Ishikawa (cell line): Measurements from ENCODE around the gene SLCO4A1.

Source experiments
- CEBPB ChIP-seq: IDR thresholded peaks from 2 replicates; pipeline ENCODE4 v1.6.1; 2012
- CREB1 ChIP-seq: IDR thresholded peaks from 2 replicates; pipeline ENCODE4 v1.6.1; 2012; ENCODE audit warnings: low read depth
- EGR1 ChIP-seq: IDR thresholded peaks from 2 replicates; pipeline ENCODE4 v1.6.1; 2012
- EP300 ChIP-seq: IDR thresholded peaks from 2 replicates; pipeline ENCODE4 v1.6.1; 2012; ENCODE audit warnings: borderline replicate concordance
- FOXM1 ChIP-seq: IDR thresholded peaks from 2 replicates; pipeline ENCODE4 v1.6.1; 2012; ENCODE audit warnings: low read depth, borderline replicate concordance
- MAX ChIP-seq: IDR thresholded peaks from 2 replicates; pipeline ENCODE4 v1.6.1; 2012
- NFIC ChIP-seq: IDR thresholded peaks from 2 replicates; pipeline ENCODE4 v1.6.1; 2012
- RAD21 ChIP-seq: IDR thresholded peaks from 2 replicates; pipeline ENCODE4 v1.6.1; 2012; ENCODE audit warnings: low read depth
- REST ChIP-seq: IDR thresholded peaks from 2 replicates; pipeline ENCODE4 v1.6.1; 2012; ENCODE audit warnings: low read depth, mild to moderate bottlenecking
- TAF1 ChIP-seq: IDR thresholded peaks from 2 replicates; pipeline ENCODE4 v1.6.1; 2012; ENCODE audit warnings: low read depth, mild to moderate bottlenecking
- TCF12 ChIP-seq: IDR thresholded peaks from 2 replicates; pipeline ENCODE4 v1.6.1; 2012; ENCODE audit warnings: low read depth
- TEAD4 ChIP-seq: IDR thresholded peaks from 2 replicates; pipeline ENCODE4 v1.6.1; 2012
- YY1 ChIP-seq: IDR thresholded peaks from 2 replicates; pipeline ENCODE4 v1.6.1; 2012; ENCODE audit warnings: low read depth
- ZBTB7A ChIP-seq: IDR thresholded peaks from 2 replicates; pipeline ENCODE4 v1.6.1; 2012; ENCODE audit warnings: low read depth
- TF ChIP-seq, protein P1 (sequence below): IDR thresholded peaks from 2 replicates; pipeline ENCODE4 v1.6.1; 2012

The SLCO4A1 gene

GRCh38 chr20:62670156-62670555, 27.9 kb downstream of the SLCO4A1 start:
- TF ChIP-seq, protein P1, sequence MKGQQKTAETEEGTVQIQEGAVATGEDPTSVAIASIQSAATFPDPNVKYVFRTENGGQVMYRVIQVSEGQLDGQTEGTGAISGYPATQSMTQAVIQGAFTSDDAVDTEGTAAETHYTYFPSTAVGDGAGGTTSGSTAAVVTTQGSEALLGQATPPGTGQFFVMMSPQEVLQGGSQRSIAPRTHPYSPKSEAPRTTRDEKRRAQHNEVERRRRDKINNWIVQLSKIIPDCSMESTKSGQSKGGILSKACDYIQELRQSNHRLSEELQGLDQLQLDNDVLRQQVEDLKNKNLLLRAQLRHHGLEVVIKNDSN: no peak
- no peak for TF ChIP-seq CREB1
- no peak for TF ChIP-seq TAF1
- no peak for TF ChIP-seq CEBPB
- TF ChIP-seq EP300: no peak
- TF ChIP-seq MAX: no peak
- TF ChIP-seq TEAD4: no peak
- no peak for TF ChIP-seq YY1
- TF ChIP-seq ZBTB7A: no peak
- TF ChIP-seq NFIC: no peak
- TF ChIP-seq EGR1: no peak
- TF ChIP-seq RAD21: no peak
- TF ChIP-seq TCF12: no peak
- no peak for TF ChIP-seq FOXM1
- TF ChIP-seq REST: no peak

DNA sequence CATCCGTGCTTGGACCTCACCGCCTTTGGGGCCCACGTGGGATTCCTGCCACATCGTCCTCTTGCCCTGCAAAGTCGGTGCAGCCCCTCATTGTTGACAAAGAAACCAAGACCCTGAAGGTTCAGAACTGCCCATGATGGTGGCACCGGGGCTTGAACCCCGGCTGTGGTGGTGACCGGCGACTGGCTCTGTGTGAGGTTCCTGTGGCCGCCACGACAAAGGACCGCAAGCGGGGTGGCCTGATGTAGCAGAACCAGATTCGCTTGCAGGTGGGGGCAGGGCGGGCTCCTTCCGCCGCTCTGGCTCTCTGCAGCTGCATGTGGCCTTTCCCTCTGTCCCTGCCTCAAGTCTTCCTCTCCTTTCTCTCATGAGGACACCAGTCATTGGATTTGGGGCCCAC, 28.7 kb downstream of the SLCO4A1 start:
- no peak for TF ChIP-seq CREB1

GRCh38 chr20:62671765-62672164, 29.5 kb downstream of the SLCO4A1 start:
- TF ChIP-seq FOXM1 (no peak), EP300 (no peak), TCF12 (no peak), YY1 (no peak), RAD21 (no peak), NFIC (no peak), ZBTB7A (no peak), TAF1 (no peak), CREB1 (no peak), MAX (no peak), TEAD4 (no peak), EGR1 (no peak), REST (no peak), CEBPB (no peak)
- TF ChIP-seq, protein P1: no peak

DNA sequence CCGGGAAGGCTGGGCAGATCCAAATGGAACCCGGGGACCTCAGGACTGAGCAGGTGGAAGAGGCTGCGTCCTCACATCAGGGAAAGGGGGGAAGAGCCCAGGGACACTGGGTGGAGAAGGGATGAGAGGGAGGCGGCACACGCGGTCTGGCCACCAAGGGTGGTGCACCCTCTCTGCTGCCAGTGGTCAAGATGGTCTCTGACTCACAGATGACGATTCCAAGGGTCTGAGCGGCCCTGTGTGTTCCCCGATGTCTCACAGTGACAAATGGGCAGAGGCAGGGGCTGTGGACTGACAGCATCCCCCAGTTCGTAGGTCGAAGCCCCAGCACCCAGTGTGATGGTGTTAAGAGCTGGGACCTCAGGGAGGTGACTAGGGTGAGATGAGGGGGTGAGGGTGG, 32.1 kb downstream of the SLCO4A1 start:
- no peak for TF ChIP-seq TAF1
- no peak for TF ChIP-seq REST
- TF ChIP-seq TEAD4: no peak
- no peak for TF ChIP-seq EGR1

DNA sequence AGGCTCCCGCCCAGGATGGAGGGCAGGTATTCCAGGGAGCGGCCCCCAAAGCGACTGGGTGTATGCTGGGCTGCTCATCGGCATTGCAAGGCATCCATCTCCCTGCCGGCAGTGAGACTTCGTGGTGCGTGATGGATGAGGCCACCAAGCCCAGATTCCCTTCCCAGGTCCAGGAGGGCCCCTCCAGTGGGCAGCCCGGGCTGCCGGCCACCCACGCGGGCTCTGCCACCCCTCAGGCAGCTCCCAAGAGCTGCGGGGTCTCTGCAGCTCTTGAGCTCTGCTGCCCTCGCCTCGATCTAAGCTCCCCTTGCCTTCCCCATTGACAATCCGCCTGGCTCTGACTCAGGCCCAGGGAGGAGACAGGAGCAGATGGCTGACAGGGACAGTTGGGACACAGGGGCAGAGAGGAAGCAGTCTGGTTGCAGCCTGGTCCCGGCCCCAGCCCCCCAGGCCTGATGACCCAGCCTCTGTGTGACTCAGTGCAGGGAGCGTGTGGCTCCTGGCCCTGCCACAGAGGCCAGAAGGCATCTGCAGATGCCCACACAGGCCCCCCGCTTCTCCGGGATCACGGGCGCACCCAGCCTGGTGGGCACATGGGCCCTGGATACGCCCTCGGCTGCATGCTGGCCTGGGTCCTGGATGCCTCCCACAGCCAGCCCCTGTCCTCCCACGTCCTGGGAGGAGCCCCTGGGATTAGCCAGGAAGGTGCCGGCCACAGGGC, 33.0 kb downstream of the SLCO4A1 start:
- TF ChIP-seq, protein P1: no peak
